Brain microvascular endothelial cell (primary cell): Measurements from ENCODE around the gene LRRC4C.

Source experiments
- DNase-seq: peaks from one replicate; pipeline ENCODE4 v3.0.0-alpha.2; 2020
- H3K27ac ChIP-seq: fragments of 250-450 bp; sonication (Bioruptor Pico); 2 replicates; pipeline ENCODE4 v1.5.1; 2020; ENCODE audit warnings: mild to moderate bottlenecking, moderate library complexity
- H3K27me3 ChIP-seq: fragments of 250-450 bp; sonication (Bioruptor Pico); replicated peaks from 2 replicates; pipeline ENCODE4 v1.5.1; 2020; ENCODE audit warnings: mild to moderate bottlenecking
- H3K36me3 ChIP-seq: fragments of 250-450 bp; sonication (Bioruptor Pico); replicated peaks from 2 replicates; pipeline ENCODE4 v1.5.1; 2020; ENCODE audit warnings: mild to moderate bottlenecking
- H3K4me3 ChIP-seq: 2 replicates; pipeline ENCODE4 v1.5.1; 2011; ENCODE audit warnings: low read depth, mild to moderate bottlenecking, control low read depth, low read length, moderate library complexity
- CTCF ChIP-seq: IDR thresholded peaks from 2 replicates; pipeline ENCODE4 v1.5.1; 2011; ENCODE audit warnings: low read depth, mild to moderate bottlenecking, moderate library complexity, low read length, control low read depth, inconsistent platforms; ENCODE audit errors: missing control alignments
- in situ Hi-C: cut with HindIII; loops from 2 replicates; pipeline ENCODE4 v1.10.0; 2017; ENCODE audit warnings: low sequenced_read_pairs, low pct_ligation_motif_present

The LRRC4C gene

GRCh38 chr11:41247621-41248020 is 211.8 kb downstream of the LRRC4C start:
- no peak overlapping the region for H3K27ac ChIP-seq
- H3K27me3 ChIP-seq, result no peaks in the 10 kb centered on the region
- no peak for TF ChIP-seq CTCF
- no peak overlapping the region for H3K4me3 ChIP-seq
- in situ Hi-C loops, result no loop called here
- no peaks in the 10 kb centered on the region for H3K36me3 ChIP-seq
- DNase-seq, result no peak

- in situ Hi-C loops, result no loop called here
- Histone ChIP-seq H3K27me3 (no peaks in the 10 kb centered on the region), H3K27ac (no peak overlapping the region), H3K4me3 (no peak overlapping the region), H3K36me3 (no peaks in the 10 kb centered on the region)
- DNase-seq, result no peak
- no peak for TF ChIP-seq CTCF
These were observed 213.1 kb downstream of the LRRC4C start for GRCh38 chr11:41246399-41246745.

- no peak overlapping the region for H3K4me3 ChIP-seq
- no peaks in the 10 kb centered on the region for H3K36me3 ChIP-seq
- H3K27ac ChIP-seq, result no peak overlapping the region
- in situ Hi-C loops, result no loop called here
- no peaks in the 10 kb centered on the region for H3K27me3 ChIP-seq
- DNase-seq, result no peak
- no peak for TF ChIP-seq CTCF
These were observed 213.6 kb downstream of the LRRC4C start for GRCh38 chr11:41245704-41246398.

- Histone ChIP-seq H3K27ac (no peak overlapping the region), H3K4me3 (no peak overlapping the region), H3K36me3 (no peaks in the 10 kb centered on the region), H3K27me3 (no peaks in the 10 kb centered on the region)
- TF ChIP-seq CTCF, result no peak
- in situ Hi-C loops, result no loop called here
- DNase-seq, result no peak
These were observed 214.3 kb downstream of the LRRC4C start for GRCh38 chr11:41245184-41245583.

- no peaks in the 10 kb centered on the region for H3K27me3 ChIP-seq
- no peak for TF ChIP-seq CTCF
- no peak overlapping the region for H3K27ac ChIP-seq
- H3K4me3 ChIP-seq, result no peak overlapping the region
- in situ Hi-C loops, result no loop called here
- no peaks in the 10 kb centered on the region for H3K36me3 ChIP-seq
- DNase-seq, result no peak
These were observed 222.1 kb downstream of the LRRC4C start for GRCh38 chr11:41237382-41237781.

- no peak for TF ChIP-seq CTCF
- H3K27me3 ChIP-seq, result no peaks in the 10 kb centered on the region
- H3K27ac ChIP-seq, result no peak overlapping the region
- in situ Hi-C loops, result no loop called here
- no peak for DNase-seq
- no peak overlapping the region for H3K4me3 ChIP-seq
- H3K36me3 ChIP-seq, result no peaks in the 10 kb centered on the region
These were observed 223.8 kb downstream of the LRRC4C start for GRCh38 chr11:41235668-41236067.
